Keratinocyte (primary cell): ENCODE results near the gene ZHX3. TPM values are rescaled to one million over a fixed set of nuclear protein-coding genes. Genes with fewer than 3 reads are reported as not detected.

Experiments used
- DNase-seq: peaks from one replicate; pipeline ENCODE4 v3.0.0-alpha.2; 2011; ENCODE audit warnings: low read depth, missing footprints, low spot score
- FAIRE-seq: peaks from 2 replicates; lab custom pipeline; 2011; peaks lifted over from hg19 to GRCh38; lab: Jason Lieb, UNC
- H2AFZ ChIP-seq: 2 replicates; pipeline ENCODE4 v1.6.0; 2012; ENCODE audit warnings: low read length, control low read depth, inconsistent platforms; ENCODE audit not compliant: control insufficient read depth
- H3K27ac ChIP-seq: 2 replicates; pipeline ENCODE4 v1.5.1; 2011; ENCODE audit warnings: low read length; ENCODE audit not compliant: control insufficient read depth, insufficient read depth
- H3K27me3 ChIP-seq: 3 replicates; pipeline ENCODE4 v1.6.0; 2011; ENCODE audit warnings: low read length; ENCODE audit not compliant: control insufficient read depth, insufficient read depth; ENCODE audit errors: extremely low read depth
- H3K36me3 ChIP-seq, 2 experiments: 2 replicates in 1 of 2; 3 replicates in 1 of 2; pipeline ENCODE4 v1.5.1; 2011; ENCODE audit warnings: low read length in 2 of 2, mild to moderate bottlenecking in 1 of 2; ENCODE audit not compliant: control insufficient read depth in 2 of 2, insufficient read depth in 2 of 2; ENCODE audit errors: extremely low read depth in 1 of 2
- H3K4me1 ChIP-seq: 3 replicates; pipeline ENCODE4 v1.5.1; 2011; ENCODE audit warnings: low read length; ENCODE audit not compliant: control insufficient read depth, insufficient read depth; ENCODE audit errors: extremely low read depth
- H3K4me2 ChIP-seq: 3 replicates; pipeline ENCODE4 v1.6.0; 2011; ENCODE audit warnings: low read depth, low read length; ENCODE audit not compliant: control insufficient read depth, insufficient read depth; ENCODE audit errors: extremely low read depth
- H3K4me3 ChIP-seq, 3 experiments: fragments of 200-600 bp in 1 of 3; sonication (generic) in 1 of 3; 2 replicates in 2 of 3; 3 replicates in 1 of 3; pipeline ENCODE4 v1.5.1; 2011 to 2016; ENCODE audit warnings: low read length in 3 of 3, mild to moderate bottlenecking in 3 of 3, control low read depth in 2 of 3, inconsistent platforms in 1 of 3, low read depth in 1 of 3, mixed read lengths in 1 of 3, mixed run types in 1 of 3, moderate library complexity in 1 of 3; ENCODE audit not compliant: control insufficient read depth in 2 of 3, insufficient read depth in 2 of 3; ENCODE audit errors: extremely low read depth in 1 of 3
- H3K79me2 ChIP-seq: 2 replicates; pipeline ENCODE4 v1.6.0; 2012; ENCODE audit warnings: low read length; ENCODE audit not compliant: control insufficient read depth, insufficient read depth
- H3K9ac ChIP-seq: 3 replicates; pipeline ENCODE4 v1.6.0; 2011; ENCODE audit warnings: low read length; ENCODE audit not compliant: control insufficient read depth, insufficient read depth; ENCODE audit errors: extremely low read depth
- H3K9me1 ChIP-seq: 3 replicates; pipeline ENCODE4 v1.6.0; 2011; ENCODE audit warnings: low read length; ENCODE audit not compliant: control insufficient read depth, insufficient read depth; ENCODE audit errors: extremely low read depth
- H3K9me3 ChIP-seq: 2 replicates; pipeline ENCODE4 v1.5.1; 2012; ENCODE audit warnings: low read depth, low read length; ENCODE audit not compliant: control insufficient read depth
- H4K20me1 ChIP-seq: 3 replicates; pipeline ENCODE4 v1.6.0; 2011; ENCODE audit warnings: low read length; ENCODE audit not compliant: control insufficient read depth, insufficient read depth; ENCODE audit errors: extremely low read depth
- EZH2 ChIP-seq: IDR thresholded peaks from one replicate; pipeline ENCODE4 v1.6.1; 2012; ENCODE audit warnings: inconsistent platforms, mild to moderate bottlenecking, low read length, moderate library complexity
- dilution Hi-C: fragments of 300-500 bp; cut with MboI; formaldehyde crosslinking; loops from one replicate; pipeline ENCODE4 v1.7.0; 2020; ENCODE audit warnings: low sequenced_read_pairs; ENCODE audit not compliant: extremely low pct_ligation_motif_present
- polyA plus RNA-seq, 5 experiments: library from polyadenylated mRNA; depleted of rRNA in 3 of 5; stranded (reverse) in 3 of 5; stranded (forward) in 1 of 5; unstranded in 1 of 5; fragments of >200 nt; gene quantifications; 1 replicate in 1 of 5; 2 replicates in 3 of 5; 3 replicates in 1 of 5; pipeline versions ENCODE4 v1.2.1 to v1.2.3, GENCODE V29; 2011 to 2012; ENCODE audit warnings: missing spikeins in 2 of 5, low read depth in 1 of 5, low replicate concordance in 1 of 5
- TF ChIP-seq, protein P1 (sequence below), 3 experiments: IDR thresholded peaks in 1 of 3; conservative IDR thresholded peaks in 1 of 3; optimal IDR thresholded peaks in 1 of 3; 2 replicates in 2 of 3; 3 replicates in 1 of 3; pipeline versions ENCODE3 to v1.5.1; 2011; ENCODE audit warnings: low read length in 3 of 3, mild to moderate bottlenecking in 3 of 3, moderate library complexity in 2 of 3, control low read depth in 1 of 3, inconsistent platforms in 1 of 3; ENCODE audit not compliant: insufficient read depth in 2 of 3; ENCODE audit errors: extremely low read depth in 1 of 3

Gene ZHX3
- polyA plus RNA-seq, 1 donor (not counting 4 experiments of a cell fraction or from before 2014, with no cell fraction given) = 16.5 TPM

DNA sequence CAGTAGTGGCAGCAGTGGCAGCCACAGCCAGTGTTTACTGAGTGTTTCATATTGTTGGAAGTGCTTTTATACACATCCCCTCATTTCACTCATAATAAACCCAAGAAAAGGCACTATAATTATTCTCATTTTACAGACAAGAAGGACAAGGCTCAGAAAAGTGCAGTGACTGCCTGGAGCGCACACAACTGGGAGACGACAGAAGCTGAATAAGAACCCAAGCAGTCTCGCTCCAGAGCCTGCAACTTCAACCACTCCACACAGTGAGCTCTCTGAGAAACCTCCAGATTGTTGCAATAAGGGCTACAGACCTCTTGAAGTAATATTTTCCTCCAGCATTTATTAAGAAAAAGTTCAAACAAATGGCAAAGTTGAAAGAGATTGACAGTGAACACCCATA is 103.3 kb downstream of the ZHX3 start:
- Histone ChIP-seq H3K79me2 (peaks cover 2% of the 10 kb centered on the region), H3K9me3 (no peaks in the 10 kb centered on the region), H2AFZ (no peak overlapping the region)

DNA sequence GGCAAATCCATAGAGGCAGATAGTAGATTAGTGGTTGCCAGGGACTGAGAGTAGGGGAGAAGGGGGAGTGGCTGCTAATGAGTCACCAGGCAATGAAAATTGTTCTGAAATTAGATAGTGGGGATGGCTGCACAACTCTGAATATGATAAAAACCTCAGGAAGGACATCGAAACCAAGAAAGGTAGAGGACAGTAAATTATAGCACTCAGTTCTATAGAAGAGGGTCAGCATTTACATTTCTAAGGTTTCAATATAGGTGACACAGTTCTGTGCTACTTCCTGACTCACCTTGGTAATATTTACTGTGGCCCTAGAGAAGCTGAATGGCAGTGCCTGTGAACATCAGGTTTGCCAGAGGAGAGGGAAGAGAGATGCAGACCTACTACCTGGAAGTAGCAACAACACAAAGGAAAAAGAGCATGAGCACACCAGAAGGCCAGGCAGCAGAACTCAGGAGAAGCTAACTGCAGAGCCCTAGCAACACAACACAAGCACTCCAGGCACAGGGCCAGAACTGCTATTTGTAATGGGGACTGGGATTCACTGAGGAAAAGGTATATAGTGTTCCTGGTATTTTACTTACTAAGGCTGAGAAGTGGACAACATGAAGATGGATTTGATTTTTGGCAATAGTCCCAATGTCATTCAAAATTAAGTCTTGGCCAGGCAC is 104.2 kb downstream of the ZHX3 start:
- Histone ChIP-seq H3K4me2 (no peak overlapping the region), H3K4me1 (peaks cover 9% of the 10 kb centered on the region), H2AFZ (no peak overlapping the region), H3K4me3 (no peak overlapping the region), H3K36me3 (no peaks in the 10 kb centered on the region), H3K27me3 (no peaks in the 10 kb centered on the region), H3K79me2 (peaks cover 2% of the 10 kb centered on the region), H3K9ac (no peak overlapping the region), H3K27ac (no peak overlapping the region), H3K9me3 (no peaks in the 10 kb centered on the region), H4K20me1 (peaks cover 2% of the 10 kb centered on the region), H3K9me1 (no peaks in the 10 kb centered on the region)
- no peak for DNase-seq
- TF ChIP-seq EZH2 = no peak
- TF ChIP-seq, protein P1, sequence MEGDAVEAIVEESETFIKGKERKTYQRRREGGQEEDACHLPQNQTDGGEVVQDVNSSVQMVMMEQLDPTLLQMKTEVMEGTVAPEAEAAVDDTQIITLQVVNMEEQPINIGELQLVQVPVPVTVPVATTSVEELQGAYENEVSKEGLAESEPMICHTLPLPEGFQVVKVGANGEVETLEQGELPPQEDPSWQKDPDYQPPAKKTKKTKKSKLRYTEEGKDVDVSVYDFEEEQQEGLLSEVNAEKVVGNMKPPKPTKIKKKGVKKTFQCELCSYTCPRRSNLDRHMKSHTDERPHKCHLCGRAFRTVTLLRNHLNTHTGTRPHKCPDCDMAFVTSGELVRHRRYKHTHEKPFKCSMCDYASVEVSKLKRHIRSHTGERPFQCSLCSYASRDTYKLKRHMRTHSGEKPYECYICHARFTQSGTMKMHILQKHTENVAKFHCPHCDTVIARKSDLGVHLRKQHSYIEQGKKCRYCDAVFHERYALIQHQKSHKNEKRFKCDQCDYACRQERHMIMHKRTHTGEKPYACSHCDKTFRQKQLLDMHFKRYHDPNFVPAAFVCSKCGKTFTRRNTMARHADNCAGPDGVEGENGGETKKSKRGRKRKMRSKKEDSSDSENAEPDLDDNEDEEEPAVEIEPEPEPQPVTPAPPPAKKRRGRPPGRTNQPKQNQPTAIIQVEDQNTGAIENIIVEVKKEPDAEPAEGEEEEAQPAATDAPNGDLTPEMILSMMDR (optimal IDR thresholded peaks at IDR 0.05 in 1 of 3, IDR thresholded peaks at IDR 0.05 in 1 of 3, conservative IDR thresholded peaks at IDR 0.05 in 1 of 3; ENCODE audit: extremely low read depth in 1 of 3, insufficient read depth in 2 of 3, low read length in 3 of 3) = no peak
- FAIRE-seq = no peak
- dilution Hi-C loops = no loop called here

More for the DNA sequence above, 103.3 kb downstream of the ZHX3 start:
- Histone ChIP-seq H4K20me1 (peaks cover 2% of the 10 kb centered on the region), H3K4me2 (no peak overlapping the region), H3K4me1 (peaks cover 9% of the 10 kb centered on the region), H3K4me3 (no peak overlapping the region), H3K36me3 (no peaks in the 10 kb centered on the region), H3K27ac (no peak overlapping the region), H3K9ac (no peak overlapping the region), H3K27me3 (no peaks in the 10 kb centered on the region), H3K9me1 (no peaks in the 10 kb centered on the region)
- DNase-seq (no peak), FAIRE-seq (no peak)
- dilution Hi-C loops = no loop called here
- TF ChIP-seq, protein P1 (optimal IDR thresholded peaks at IDR 0.05 in 1 of 3, IDR thresholded peaks at IDR 0.05 in 1 of 3, conservative IDR thresholded peaks at IDR 0.05 in 1 of 3; ENCODE audit: extremely low read depth in 1 of 3, insufficient read depth in 2 of 3, low read length in 3 of 3) = no peak
- TF ChIP-seq EZH2 = no peak
